ENCODE data around the gene CCDC28A.

Gene CCDC28A

DNA sequence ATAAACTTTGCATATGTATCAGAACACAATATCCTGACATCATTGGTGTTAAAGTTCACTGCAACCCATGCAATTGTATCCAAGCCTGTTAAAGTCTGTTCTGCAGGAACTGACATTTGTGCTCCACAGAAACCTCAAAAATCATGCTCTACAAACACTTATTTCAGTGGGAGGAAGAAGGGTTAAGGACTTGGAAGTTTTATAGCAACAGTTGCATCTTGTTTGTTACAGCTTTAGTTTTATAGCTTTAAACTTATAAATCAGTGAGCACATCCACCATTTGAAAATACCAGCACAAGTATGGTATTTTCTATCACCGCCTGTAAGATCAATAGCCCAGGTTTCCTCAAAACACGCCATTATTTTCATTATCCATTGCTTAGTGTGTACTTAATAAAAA, 23.2 kb downstream of the CCDC28A start:
- DNase-seq = no peak

DNA sequence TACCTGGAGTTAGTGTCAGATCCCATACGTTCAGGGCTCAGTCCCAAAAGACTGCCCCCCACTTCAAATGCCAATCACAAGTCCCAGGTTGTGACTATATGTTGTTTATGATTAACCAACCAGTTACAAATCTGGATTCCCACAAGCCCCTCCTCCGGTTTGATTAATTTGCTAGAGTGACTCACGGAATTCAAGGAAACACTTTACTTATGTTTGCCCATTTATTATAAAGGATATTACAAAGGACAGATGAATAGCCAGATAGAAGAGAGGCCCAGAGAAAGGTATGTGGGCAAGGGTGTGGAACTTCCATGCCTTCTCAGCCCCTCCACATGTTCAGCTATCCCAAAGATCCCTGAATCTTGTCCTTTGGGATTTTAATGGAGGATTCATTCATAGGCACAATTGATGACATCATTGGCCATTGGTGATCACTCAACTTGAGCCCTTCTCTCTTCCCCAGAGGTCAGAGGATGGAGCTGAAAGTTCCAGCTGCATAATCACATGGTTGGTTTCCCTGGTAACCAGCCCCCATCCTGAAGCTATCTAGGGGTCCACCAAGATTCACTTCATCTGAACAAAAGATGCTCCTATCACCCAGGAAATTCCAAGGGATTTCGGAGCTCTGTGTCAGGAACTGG, 24.4 kb downstream of the CCDC28A start:
- DNase-seq = no peak

GRCh38 chr6:138800377-138801150, 27.0 kb downstream of the CCDC28A start:
- no peak for DNase-seq

- no peak for DNase-seq
Observed at GRCh38 chr6:138803331-138803730, 29.8 kb downstream of the CCDC28A start.

DNA sequence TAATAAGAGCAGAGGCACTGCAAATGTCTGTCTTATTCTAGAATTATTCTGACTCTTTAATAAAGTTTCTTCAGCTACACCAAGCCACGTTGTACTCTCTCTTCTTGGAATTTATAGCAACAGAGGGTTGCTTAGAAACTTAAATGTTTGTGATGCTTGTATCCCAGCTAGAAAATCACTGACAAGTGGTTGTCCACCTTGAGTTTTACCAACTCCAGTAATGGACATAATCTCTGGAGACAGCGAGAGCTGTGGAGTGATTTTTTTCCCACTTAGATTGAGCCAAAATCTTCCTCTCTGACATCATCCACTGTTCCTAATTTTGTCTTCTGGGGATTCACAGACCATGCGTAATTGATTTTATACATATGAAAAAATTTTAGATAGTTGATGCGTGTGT, 30.3 kb downstream of the CCDC28A start:
- no peak for DNase-seq

DNA sequence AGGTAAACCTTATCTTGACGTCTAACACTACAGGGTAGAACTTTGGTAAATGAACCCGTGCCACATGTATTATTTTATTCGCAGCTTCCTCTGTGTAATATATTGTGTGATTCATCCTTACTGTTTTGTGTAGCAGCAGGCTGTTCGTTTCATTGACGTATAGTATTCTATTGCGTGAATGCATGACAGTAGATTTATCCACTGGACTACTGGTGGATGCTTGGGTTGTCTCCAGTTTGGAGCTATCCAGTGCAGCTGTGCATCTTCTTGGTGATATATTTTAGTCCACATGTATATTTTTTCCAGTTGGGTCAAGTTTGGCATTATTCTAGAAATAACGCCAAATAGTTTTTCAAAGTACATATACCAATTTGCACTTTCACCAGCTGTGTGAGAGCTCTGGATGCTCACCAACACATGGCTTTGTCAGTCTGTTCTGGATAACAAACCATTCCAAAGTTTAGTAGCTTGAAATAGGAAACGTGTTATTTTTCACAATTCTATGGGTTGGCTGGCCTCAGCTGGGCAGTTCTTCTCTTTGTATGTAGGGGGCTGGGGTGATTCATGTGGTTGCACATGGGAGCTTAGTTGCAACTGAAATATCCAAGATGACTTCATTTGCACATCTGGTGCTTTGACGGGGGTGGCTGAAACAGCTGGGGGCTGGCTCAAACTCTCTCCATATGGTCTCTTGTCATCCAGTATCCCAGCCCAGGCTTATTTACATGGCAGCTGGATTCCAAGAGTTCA, 31.6 kb downstream of the CCDC28A start:
- DNase-seq = no peak

DNA sequence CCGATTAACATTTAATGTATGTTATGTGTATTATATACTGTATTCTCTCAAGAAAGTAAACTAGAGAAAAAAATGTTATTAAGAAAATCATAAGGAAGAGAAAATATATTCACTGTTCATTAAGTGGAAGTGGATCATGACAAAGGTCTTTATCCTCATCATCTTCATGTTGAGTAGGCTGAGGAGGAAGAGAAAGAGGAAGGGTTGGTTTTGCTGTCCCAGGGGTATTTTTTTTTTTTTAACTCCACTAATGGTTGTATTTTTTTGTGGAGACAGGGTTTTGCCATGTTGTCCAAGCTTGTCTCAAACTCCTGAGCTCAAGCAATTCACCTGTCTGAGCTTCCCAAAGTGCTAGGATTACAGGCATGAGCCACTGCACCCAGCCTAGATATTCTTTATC, 33.3 kb downstream of the CCDC28A start:
- DNase-seq = no peak

DNA sequence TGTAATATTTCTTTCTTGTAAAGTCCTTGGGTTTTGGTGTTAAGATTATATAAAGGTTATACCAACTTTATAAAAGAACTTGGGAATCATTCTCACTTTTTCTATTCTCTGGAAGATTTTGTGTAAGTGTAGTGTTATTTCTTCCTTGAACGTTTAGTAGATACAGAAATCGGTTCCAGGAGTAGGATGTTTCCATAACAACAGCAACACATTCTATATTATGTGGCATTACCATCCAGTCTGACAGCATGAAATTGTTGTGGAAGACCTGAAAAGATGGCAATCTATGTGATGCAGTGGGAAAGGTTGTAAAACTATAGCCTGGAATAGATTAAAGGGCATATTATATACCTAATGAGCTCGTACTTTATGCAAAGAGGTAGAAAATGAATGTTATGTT, 36.1 kb downstream of the CCDC28A start:
- no peak for DNase-seq

DNA sequence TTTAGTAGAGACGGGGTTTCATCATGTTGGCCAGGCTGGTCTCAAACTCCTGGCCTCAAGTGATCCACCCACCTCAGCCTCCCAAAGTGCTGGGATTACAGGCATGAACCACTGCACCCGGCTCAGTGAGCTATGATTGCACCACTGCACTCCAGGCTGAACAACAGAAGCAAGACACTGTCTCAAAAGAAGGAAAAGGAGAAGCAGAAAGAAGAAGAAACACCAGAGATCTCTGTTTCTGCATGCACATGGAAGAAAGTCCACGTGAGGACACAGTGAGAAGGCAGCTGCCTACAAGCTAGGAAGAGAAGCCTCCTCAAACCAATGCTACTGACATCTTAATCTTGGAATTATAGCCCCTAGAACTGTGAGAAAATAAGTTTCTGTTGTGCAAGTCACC, 38.3 kb downstream of the CCDC28A start:
- DNase-seq = no peak

DNA sequence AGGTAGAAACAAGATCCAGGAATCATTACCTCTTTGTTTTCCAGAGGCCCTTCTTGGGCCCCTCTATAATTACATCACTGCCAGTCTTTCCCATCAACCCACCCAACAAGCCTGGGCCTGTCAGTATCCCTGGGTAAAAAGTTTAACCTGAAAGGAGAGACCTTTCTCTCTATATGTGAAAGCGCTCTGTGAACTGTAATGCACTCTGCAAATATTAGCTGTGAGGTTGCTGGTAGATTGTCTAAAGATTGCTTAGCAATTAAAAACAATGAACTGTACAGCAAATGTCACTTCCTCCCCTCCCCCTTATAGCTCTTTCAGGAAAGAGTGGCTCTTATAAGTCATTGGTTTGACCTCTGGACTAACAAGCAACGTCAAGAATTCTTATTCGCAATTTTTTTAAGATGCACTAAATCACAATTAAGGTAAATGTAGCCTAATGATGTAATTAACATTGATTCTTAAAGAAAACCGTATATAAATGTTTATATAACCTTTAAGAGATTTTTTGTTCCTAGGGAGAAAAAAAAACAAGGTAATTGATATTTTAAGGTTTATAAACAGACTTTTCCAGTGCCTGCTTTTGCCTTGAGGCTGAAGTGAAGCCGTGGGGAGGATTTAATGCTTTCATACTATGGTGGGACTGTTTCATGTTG, 40.7 kb downstream of the CCDC28A start:
- DNase-seq = no peak

GRCh38 chr6:138815221-138815620, 41.7 kb downstream of the CCDC28A start:
- DNase-seq = no peak

- no peak for DNase-seq
Observed at GRCh38 chr6:138815797-138816528, 42.4 kb downstream of the CCDC28A start.

- DNase-seq = no peak
Observed at GRCh38 chr6:138817799-138818198, 44.2 kb downstream of the CCDC28A start.

GRCh38 chr6:138818496-138819194, 45.1 kb downstream of the CCDC28A start:
- no peak for DNase-seq

DNA sequence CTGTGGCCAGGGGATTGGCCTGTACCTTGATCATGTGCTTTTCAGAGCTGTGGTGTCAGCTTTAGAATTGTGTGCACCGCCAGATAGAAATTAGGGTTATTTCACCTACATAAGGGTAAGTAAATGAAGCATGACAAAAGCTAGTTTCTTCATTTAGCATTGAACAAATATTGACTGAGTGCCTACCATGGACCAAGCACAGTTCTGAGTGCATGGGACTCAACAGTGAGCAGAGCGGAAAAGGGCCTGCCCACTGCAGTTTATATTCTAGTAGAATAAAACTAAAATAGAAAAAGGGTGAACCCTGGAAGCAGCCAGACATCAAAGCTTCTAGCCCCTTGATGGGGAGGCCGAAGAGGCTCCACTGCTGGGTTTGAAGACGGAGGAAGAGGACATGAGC, 48.0 kb downstream of the CCDC28A start:
- DNase-seq = no peak

- DNase-seq = no peak
Observed at GRCh38 chr6:138824482-138825144, 51.0 kb downstream of the CCDC28A start.

DNA sequence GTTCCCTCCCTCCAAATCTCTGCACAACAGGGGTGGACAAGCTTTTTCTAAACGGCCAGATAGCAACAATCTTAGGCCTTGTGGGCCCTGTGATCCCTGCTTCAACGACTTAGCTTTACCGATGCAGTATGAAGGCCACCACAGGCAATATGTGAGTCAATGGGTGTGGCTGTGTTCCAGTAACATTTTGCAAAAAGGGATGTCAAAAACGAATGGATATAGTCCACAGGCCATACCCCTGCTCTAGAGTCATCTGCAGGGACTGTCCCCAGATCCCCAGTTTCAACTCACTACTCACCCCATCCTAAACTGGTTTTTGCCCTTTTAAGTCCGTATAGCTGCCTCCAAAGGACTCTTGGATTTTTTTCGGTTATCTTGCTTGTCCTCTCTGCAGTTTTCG, 56.7 kb downstream of the CCDC28A start:
- DNase-seq = no peak

- no peak for DNase-seq
Observed at GRCh38 chr6:138832182-138832581, 58.6 kb downstream of the CCDC28A start.

GRCh38 chr6:138833816-138834539, 60.4 kb downstream of the CCDC28A start:
- DNase-seq = no peak

GRCh38 chr6:138837246-138837645, 63.7 kb downstream of the CCDC28A start:
- no peak for DNase-seq

All from activated effector memory CD4-positive, alpha-beta T cell treated with anti-CD3 and anti-CD28 coated beads, Interleukin-2, amount 50 U/mL, for 16 hours (primary cell).